ENCODE measurements around the gene ABCC6. TPM values are rescaled to one million over a fixed set of nuclear protein-coding genes. Genes with fewer than 3 reads are reported as not detected.
A peak's percentile ranks its signal among the peaks of the same experiment; 100 is the strongest.

The ABCC6 gene
- total RNA-seq, 6 experiments from 2014 or later: 54.9 to 115 (median 97.1) TPM

- Histone ChIP-seq H3K36me3 (peaks cover 0 to 5% (median 0%) of the 10 kb centered on the region in 4 donors), H3K9me3 (no peaks in the 10 kb centered on the region), H3K4me1 (no peaks in the 10 kb centered on the region), H3K4me3 (no peak overlapping the region), H3K27ac (no peak overlapping the region), H3K27me3 (no peaks in the 10 kb centered on the region)
- ATAC-seq: no peak
- TF ChIP-seq POLR2A (IDR thresholded peaks at IDR 0.05) (no peak), CTCF (IDR thresholded peaks at IDR 0.05) (no peak)
- no peak for DNase-seq
- intact Hi-C loops (cut with DNase I): no loop called here
- WGBS (ENCODE audit: insufficient coverage, low coverage, low lambda C conversion rate, missing lambda C conversion rate): 83% methylated on average over 2 of the region's 3 CpGs
These were observed 92.1 kb downstream of the ABCC6 start for GRCh38 chr16:16131204-16131603.

- Histone ChIP-seq H3K27ac (no peak overlapping the region), H3K4me1 (no peaks in the 10 kb centered on the region), H3K4me3 (no peak overlapping the region), H3K36me3 (no peaks in the 10 kb centered on the region), H3K27me3 (no peaks in the 10 kb centered on the region), H3K9me3 (no peaks in the 10 kb centered on the region)
- WGBS (ENCODE audit: insufficient coverage, low coverage, low lambda C conversion rate, missing lambda C conversion rate): 28% methylated on average over 10 of the region's 11 CpGs
- intact Hi-C loops (cut with DNase I): loop anchor here (10.0 kb wide), 3 partner anchors 253 to 353 kb away; no protein-coding TSS in a partner anchor
- ATAC-seq: peak; percentile 92 to 97 (median 95)
- peak in 2 of 3 donors; percentile 61 to 68 for DNase-seq
- peak; percentile 80 to 86 (median 82) for TF ChIP-seq CTCF (IDR thresholded peaks at IDR 0.05)
- no peak for TF ChIP-seq POLR2A (IDR thresholded peaks at IDR 0.05)
These were observed 95.7 kb downstream of the ABCC6 start for GRCh38 chr16:16127469-16128116.

DNA sequence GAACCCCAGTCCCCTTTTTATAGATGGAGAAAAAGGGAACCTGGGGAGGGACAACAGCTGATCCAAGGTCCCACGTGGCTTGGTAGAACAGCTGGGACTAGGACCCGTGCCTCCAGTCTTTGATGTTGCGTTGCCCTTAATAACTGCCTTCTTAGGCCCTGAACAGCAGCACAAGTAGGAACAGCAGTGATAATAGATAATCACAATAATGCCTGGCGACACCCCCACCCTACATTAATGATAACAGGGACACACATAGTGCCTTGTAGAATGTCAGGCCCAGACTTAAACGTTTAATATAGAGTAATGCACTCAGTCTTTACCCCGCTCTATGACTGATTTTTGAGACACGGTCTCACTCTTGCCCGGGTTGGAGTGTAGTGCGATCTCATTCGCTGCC, 96.4 kb downstream of the ABCC6 start:
- H3K27me3 ChIP-seq: no peaks in the 10 kb centered on the region
- intact Hi-C loops (cut with DNase I): loop anchor here (10.0 kb wide), 3 partner anchors 252 to 352 kb away; no protein-coding TSS in a partner anchor
- H3K36me3 ChIP-seq: no peaks in the 10 kb centered on the region
- H3K4me1 ChIP-seq: no peaks in the 10 kb centered on the region
- ATAC-seq (no peak), DNase-seq (no peak)
- 66% methylated on average over 5 of the region's 10 CpGs for WGBS (ENCODE audit: insufficient coverage, low coverage, low lambda C conversion rate, missing lambda C conversion rate)
- no peaks in the 10 kb centered on the region for H3K9me3 ChIP-seq
- H3K27ac ChIP-seq: no peak overlapping the region
- H3K4me3 ChIP-seq: no peak overlapping the region
- no peak for TF ChIP-seq POLR2A (IDR thresholded peaks at IDR 0.05)
- TF ChIP-seq CTCF (IDR thresholded peaks at IDR 0.05): no peak

- TF ChIP-seq POLR2A (IDR thresholded peaks at IDR 0.05) (no peak), CTCF (IDR thresholded peaks at IDR 0.05) (no peak)
- no peak overlapping the region for H3K4me3 ChIP-seq
- no peaks in the 10 kb centered on the region for H3K9me3 ChIP-seq
- H3K36me3 ChIP-seq: no peaks in the 10 kb centered on the region
- intact Hi-C loops (cut with DNase I): loop anchor here (10.0 kb wide), 3 partner anchors 250 to 350 kb away; no protein-coding TSS in a partner anchor
- 80% methylated on average over 1 of the region's 3 CpGs for WGBS (ENCODE audit: insufficient coverage, low coverage, low lambda C conversion rate, missing lambda C conversion rate)
- H3K27ac ChIP-seq: no peak overlapping the region
- ATAC-seq: no peak
- no peaks in the 10 kb centered on the region for H3K27me3 ChIP-seq
- no peak for DNase-seq
- no peaks in the 10 kb centered on the region for H3K4me1 ChIP-seq
These were observed 98.3 kb downstream of the ABCC6 start for GRCh38 chr16:16124974-16125373.
